Neural cell (in vitro differentiated cells): ENCODE data around the gene CABP7. TPM values are rescaled to one million over a fixed set of nuclear protein-coding genes. Genes with fewer than 3 reads are reported as not detected.

ENCODE experiments used
- H2AFZ ChIP-seq: fragments of 200-600, 300-800 bp; sonication (generic), shearing (Covaris generic); 2 replicates; pipeline ENCODE4 v1.6.0; 2014; ENCODE audit warnings: low read depth, mild to moderate bottlenecking, antibody characterized with exemption, low read length, moderate library complexity
- H3F3A ChIP-seq: fragments of 200-600 bp; shearing (Covaris generic); 2 replicates; pipeline ENCODE4 v1.6.1; 2016; ENCODE audit warnings: mild to moderate bottlenecking, moderate library complexity, mixed read lengths, antibody characterized with exemption, low read length; ENCODE audit not compliant: insufficient read depth, poor library complexity, severe bottlenecking
- H3K27ac ChIP-seq: fragments of 200-600, 300-800 bp; sonication (generic), shearing (Covaris generic); 2 replicates; pipeline ENCODE4 v1.5.1; 2014; ENCODE audit warnings: mild to moderate bottlenecking, low read length, moderate library complexity
- H3K27me3 ChIP-seq: fragments of 300-800, 200-600 bp; sonication (generic), shearing (Covaris generic); 2 replicates; pipeline ENCODE4 v1.6.0; 2014; ENCODE audit warnings: mild to moderate bottlenecking, low read depth, low read length, moderate library complexity; ENCODE audit not compliant: insufficient read depth
- H3K36me3 ChIP-seq: fragments of 300-800, 200-600 bp; sonication (generic), shearing (Covaris generic); 2 replicates; pipeline ENCODE4 v1.5.1; 2014; ENCODE audit warnings: mild to moderate bottlenecking, antibody characterized with exemption, low read length, moderate library complexity; ENCODE audit not compliant: insufficient read depth
- H3K4me2 ChIP-seq: fragments of 300-800, 200-600 bp; sonication (generic), shearing (Covaris generic); 2 replicates; pipeline ENCODE4 v1.6.0; 2014; ENCODE audit warnings: mild to moderate bottlenecking, low read length
- H3K4me3 ChIP-seq: fragments of 300-800, 200-600 bp; sonication (generic), shearing (Covaris generic); 2 replicates; pipeline ENCODE4 v1.5.1; 2014; ENCODE audit warnings: mild to moderate bottlenecking, low read length, moderate library complexity
- H3K79me2 ChIP-seq: fragments of 200-600 bp; shearing (Covaris generic); replicated peaks from 2 replicates; pipeline ENCODE4 v1.6.0; 2014; ENCODE audit warnings: mild to moderate bottlenecking, low read length, moderate library complexity; ENCODE audit not compliant: insufficient read depth
- H3K9ac ChIP-seq: fragments of 300-800, 200-600 bp; sonication (generic), shearing (Covaris generic); 2 replicates; pipeline ENCODE4 v1.6.1; 2016; ENCODE audit warnings: mild to moderate bottlenecking, low read length, mixed read lengths
- H3K9me2 ChIP-seq: fragments of 200-600 bp; shearing (Covaris generic); 2 replicates; pipeline ENCODE4 v1.6.1; 2016; ENCODE audit warnings: mild to moderate bottlenecking, low read length, mixed read lengths; ENCODE audit not compliant: insufficient read depth
- H3K9me3 ChIP-seq: fragments of 200-600, 300-800 bp; sonication (generic), shearing (Covaris generic); 2 replicates; pipeline ENCODE4 v1.6.1; 2016; ENCODE audit warnings: mild to moderate bottlenecking, mixed run types, low read length, moderate library complexity, mixed read lengths
- H4K20me1 ChIP-seq: fragments of 200-600 bp; shearing (Covaris generic); 2 replicates; pipeline ENCODE4 v1.6.1; 2016; ENCODE audit warnings: mild to moderate bottlenecking, mixed run types; ENCODE audit not compliant: insufficient read depth
- EP300 ChIP-seq: fragments of 450-650 bp; conservative IDR thresholded peaks from 2 replicates; pipeline ENCODE4 v1.6.1; 2014; ENCODE audit warnings: antibody characterized with exemption, mild to moderate bottlenecking, moderate library complexity; ENCODE audit not compliant: poor library complexity, severe bottlenecking
- EZH2 ChIP-seq: fragments of 200-600, 300-800 bp; shearing (Covaris generic), sonication (generic); IDR thresholded peaks from 2 replicates; pipeline ENCODE4 v1.6.1; 2014; ENCODE audit warnings: antibody characterized with exemption, low read length, borderline replicate concordance, mild to moderate bottlenecking; ENCODE audit not compliant: insufficient read depth, poor library complexity, severe bottlenecking
- MXI1 ChIP-seq: fragments of 450-650 bp; conservative IDR thresholded peaks from 2 replicates; pipeline ENCODE4 v1.6.1; 2014; ENCODE audit warnings: antibody characterized with exemption, mild to moderate bottlenecking; ENCODE audit not compliant: poor library complexity, severe bottlenecking
- POLR2AphosphoS5 ChIP-seq: IDR thresholded peaks from 2 replicates; pipeline ENCODE4 v1.6.1; 2012
- RAD21 ChIP-seq: fragments of 450-650 bp; conservative IDR thresholded peaks from 2 replicates; pipeline ENCODE4 v1.6.1; 2014; ENCODE audit warnings: antibody characterized with exemption, mild to moderate bottlenecking, moderate library complexity
- SMC3 ChIP-seq: fragments of 450-650 bp; conservative IDR thresholded peaks from 2 replicates; pipeline ENCODE4 v1.6.1; 2014; ENCODE audit warnings: antibody characterized with exemption, mild to moderate bottlenecking, moderate library complexity; ENCODE audit not compliant: poor library complexity
- TAF1 ChIP-seq: IDR thresholded peaks from 2 replicates; pipeline ENCODE4 v1.6.1; 2012; ENCODE audit warnings: low read depth
- polyA plus RNA-seq: library from polyadenylated mRNA; depleted of rRNA; stranded (reverse); fragments of >200 nt; gene quantifications from 2 replicates; pipeline ENCODE4 v1.2.3, GENCODE V29; 2014
- TF ChIP-seq, protein P1 (sequence below): fragments of 450-650 bp; IDR thresholded peaks from 2 replicates; pipeline ENCODE4 v1.5.1; 2014; ENCODE audit warnings: antibody characterized with exemption, mild to moderate bottlenecking, moderate library complexity; ENCODE audit not compliant: poor library complexity, severe bottlenecking
- TF ChIP-seq, protein P2 (sequence below): IDR thresholded peaks from 2 replicates; pipeline ENCODE4 v1.6.1; 2012; ENCODE audit warnings: borderline replicate concordance

CABP7 gene
- polyA plus RNA-seq, 1 donor from 2014 or later = 0.67 TPM

DNA sequence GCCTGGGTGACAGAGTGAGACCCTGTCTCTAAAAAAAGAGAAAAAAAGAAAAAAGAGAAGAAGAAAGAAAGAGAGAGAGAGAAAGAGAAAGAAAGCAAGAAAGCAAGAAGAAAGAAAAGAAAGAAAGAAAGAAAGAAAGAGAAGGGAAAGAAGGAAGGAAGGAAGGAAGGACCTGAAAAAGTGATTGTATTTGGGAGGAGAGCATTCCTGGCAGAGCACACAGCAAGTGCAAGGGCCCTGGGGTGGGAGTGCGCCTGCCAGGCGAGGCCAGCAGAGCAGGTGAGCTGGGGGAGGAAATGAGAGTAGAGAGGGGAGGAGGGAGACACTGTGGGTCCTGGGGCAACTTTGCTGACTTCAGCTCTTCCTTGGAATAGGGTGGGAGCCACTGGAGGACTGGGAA is 7.7 kb upstream of the CABP7 start:
- no peaks in the 10 kb centered on the region for H3K27me3 ChIP-seq
- TF ChIP-seq SMC3 (no peak), MXI1 (no peak), POLR2AphosphoS5 (no peak), RAD21 (no peak), EP300 (no peak), EZH2 (no peak), TAF1 (no peak)
- TF ChIP-seq, protein P1, sequence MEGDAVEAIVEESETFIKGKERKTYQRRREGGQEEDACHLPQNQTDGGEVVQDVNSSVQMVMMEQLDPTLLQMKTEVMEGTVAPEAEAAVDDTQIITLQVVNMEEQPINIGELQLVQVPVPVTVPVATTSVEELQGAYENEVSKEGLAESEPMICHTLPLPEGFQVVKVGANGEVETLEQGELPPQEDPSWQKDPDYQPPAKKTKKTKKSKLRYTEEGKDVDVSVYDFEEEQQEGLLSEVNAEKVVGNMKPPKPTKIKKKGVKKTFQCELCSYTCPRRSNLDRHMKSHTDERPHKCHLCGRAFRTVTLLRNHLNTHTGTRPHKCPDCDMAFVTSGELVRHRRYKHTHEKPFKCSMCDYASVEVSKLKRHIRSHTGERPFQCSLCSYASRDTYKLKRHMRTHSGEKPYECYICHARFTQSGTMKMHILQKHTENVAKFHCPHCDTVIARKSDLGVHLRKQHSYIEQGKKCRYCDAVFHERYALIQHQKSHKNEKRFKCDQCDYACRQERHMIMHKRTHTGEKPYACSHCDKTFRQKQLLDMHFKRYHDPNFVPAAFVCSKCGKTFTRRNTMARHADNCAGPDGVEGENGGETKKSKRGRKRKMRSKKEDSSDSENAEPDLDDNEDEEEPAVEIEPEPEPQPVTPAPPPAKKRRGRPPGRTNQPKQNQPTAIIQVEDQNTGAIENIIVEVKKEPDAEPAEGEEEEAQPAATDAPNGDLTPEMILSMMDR = no peak
- TF ChIP-seq, protein P2, sequence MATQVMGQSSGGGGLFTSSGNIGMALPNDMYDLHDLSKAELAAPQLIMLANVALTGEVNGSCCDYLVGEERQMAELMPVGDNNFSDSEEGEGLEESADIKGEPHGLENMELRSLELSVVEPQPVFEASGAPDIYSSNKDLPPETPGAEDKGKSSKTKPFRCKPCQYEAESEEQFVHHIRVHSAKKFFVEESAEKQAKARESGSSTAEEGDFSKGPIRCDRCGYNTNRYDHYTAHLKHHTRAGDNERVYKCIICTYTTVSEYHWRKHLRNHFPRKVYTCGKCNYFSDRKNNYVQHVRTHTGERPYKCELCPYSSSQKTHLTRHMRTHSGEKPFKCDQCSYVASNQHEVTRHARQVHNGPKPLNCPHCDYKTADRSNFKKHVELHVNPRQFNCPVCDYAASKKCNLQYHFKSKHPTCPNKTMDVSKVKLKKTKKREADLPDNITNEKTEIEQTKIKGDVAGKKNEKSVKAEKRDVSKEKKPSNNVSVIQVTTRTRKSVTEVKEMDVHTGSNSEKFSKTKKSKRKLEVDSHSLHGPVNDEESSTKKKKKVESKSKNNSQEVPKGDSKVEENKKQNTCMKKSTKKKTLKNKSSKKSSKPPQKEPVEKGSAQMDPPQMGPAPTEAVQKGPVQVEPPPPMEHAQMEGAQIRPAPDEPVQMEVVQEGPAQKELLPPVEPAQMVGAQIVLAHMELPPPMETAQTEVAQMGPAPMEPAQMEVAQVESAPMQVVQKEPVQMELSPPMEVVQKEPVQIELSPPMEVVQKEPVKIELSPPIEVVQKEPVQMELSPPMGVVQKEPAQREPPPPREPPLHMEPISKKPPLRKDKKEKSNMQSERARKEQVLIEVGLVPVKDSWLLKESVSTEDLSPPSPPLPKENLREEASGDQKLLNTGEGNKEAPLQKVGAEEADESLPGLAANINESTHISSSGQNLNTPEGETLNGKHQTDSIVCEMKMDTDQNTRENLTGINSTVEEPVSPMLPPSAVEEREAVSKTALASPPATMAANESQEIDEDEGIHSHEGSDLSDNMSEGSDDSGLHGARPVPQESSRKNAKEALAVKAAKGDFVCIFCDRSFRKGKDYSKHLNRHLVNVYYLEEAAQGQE = no peak

DNA sequence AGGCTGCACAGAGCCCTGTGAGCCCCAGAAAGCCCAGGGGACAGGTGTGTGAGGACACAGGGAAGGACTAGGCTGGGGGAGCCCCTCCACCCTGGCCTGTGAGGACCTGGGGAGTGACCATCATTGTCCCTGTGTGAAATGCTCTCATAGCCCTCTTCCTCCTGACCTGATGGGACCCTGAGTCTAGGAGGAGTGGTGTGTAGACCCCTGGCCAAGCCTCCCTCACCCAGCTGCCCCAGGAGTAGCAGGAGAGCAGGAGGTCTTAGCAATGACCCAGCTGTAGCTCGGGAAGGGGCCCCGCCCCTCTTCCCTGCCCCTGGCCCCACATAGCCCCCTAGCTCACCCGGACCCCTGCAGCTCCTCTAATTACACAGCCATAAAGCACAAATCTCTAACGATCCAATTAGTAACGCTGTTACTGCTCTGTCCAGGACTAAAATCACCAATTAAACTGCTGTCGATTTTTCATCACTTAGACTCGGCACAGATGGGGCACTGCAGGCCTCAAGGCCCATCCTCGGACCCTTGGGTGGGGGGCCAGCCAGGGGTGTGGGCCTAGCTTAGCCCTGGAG is 6.6 kb upstream of the CABP7 start:
- H3K27me3 ChIP-seq = peaks cover 5% of the 10 kb centered on the region
- TF ChIP-seq RAD21 = no peak
- TF ChIP-seq EZH2 = no peak
- no peak overlapping the region for H3K9ac ChIP-seq
- no peaks in the 10 kb centered on the region for H3K79me2 ChIP-seq
- H3K9me2 ChIP-seq = no peaks in the 10 kb centered on the region
- no peaks in the 10 kb centered on the region for H3K36me3 ChIP-seq
- H3F3A ChIP-seq = no peaks in the 10 kb centered on the region
- H3K4me2 ChIP-seq = no peak overlapping the region
- no peak overlapping the region for H3K4me3 ChIP-seq
- no peaks in the 10 kb centered on the region for H4K20me1 ChIP-seq
- no peaks in the 10 kb centered on the region for H3K9me3 ChIP-seq
- no peak overlapping the region for H3K27ac ChIP-seq
- no peak overlapping the region for H2AFZ ChIP-seq

More for the DNA sequence above, 7.7 kb upstream of the CABP7 start:
- Histone ChIP-seq H3K9ac (no peak overlapping the region), H4K20me1 (no peaks in the 10 kb centered on the region), H3F3A (no peaks in the 10 kb centered on the region), H3K27ac (no peak overlapping the region), H3K79me2 (no peaks in the 10 kb centered on the region), H3K4me2 (no peak overlapping the region), H3K4me3 (no peak overlapping the region), H3K9me2 (no peaks in the 10 kb centered on the region), H3K36me3 (no peaks in the 10 kb centered on the region), H3K9me3 (no peaks in the 10 kb centered on the region), H2AFZ (no peak overlapping the region)

DNA sequence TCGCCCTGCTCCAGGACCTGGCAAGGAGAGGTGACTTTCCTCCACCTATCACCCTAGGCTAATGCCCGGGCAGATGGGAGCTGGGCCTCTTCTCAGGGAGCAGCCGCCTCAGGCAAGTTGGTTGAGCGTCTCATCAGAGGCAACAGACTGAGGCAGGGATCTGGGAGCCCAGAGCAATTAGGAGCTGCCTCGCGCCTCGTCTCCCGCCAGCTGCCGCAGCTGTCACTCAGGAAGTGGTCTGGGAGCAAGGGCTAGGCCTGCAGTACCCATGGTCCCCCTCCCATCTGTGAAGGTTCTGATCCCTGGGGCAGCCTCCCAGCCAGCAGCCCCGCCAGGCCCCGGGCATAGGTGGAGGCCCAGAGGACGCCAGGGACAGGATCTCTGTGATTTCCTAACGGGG is 4.6 kb upstream of the CABP7 start:
- Histone ChIP-seq H3K9me3 (no peaks in the 10 kb centered on the region), H3K4me2 (no peak overlapping the region), H3K9ac (no peak overlapping the region), H4K20me1 (no peaks in the 10 kb centered on the region), H3K4me3 (no peak overlapping the region), H3K27ac (no peak overlapping the region), H3K36me3 (no peaks in the 10 kb centered on the region), H3K27me3 (peaks cover 19% of the 10 kb centered on the region), H3K79me2 (no peaks in the 10 kb centered on the region), H2AFZ (no peak overlapping the region), H3K9me2 (no peaks in the 10 kb centered on the region), H3F3A (no peaks in the 10 kb centered on the region)
- TF ChIP-seq POLR2AphosphoS5 (no peak), MXI1 (no peak)
- TF ChIP-seq, protein P1 = no peak
